SU-DHL-6 (cell line): ENCODE results near the gene DCTN1.

Source experiments
- CTCF ChIP-seq: fragments of 200-600 bp; sonication (generic); IDR thresholded peaks from one replicate; pipeline ENCODE4 v1.5.1; 2017; ENCODE audit warnings: antibody characterized with exemption, mild to moderate bottlenecking, low read length, moderate library complexity; ENCODE audit not compliant: insufficient read depth, poor library complexity, severe bottlenecking
- EZH2phosphoT487 ChIP-seq: fragments of 200-600 bp; sonication (generic), shearing (Covaris generic); conservative IDR thresholded peaks from 2 replicates; pipeline ENCODE4 v1.6.1; 2018; ENCODE audit warnings: mild to moderate bottlenecking, antibody characterized with exemption, low read length, moderate library complexity, mixed read lengths

- TF ChIP-seq CTCF (no peak), EZH2phosphoT487 (no peak)
These were observed 66.0 kb downstream of the DCTN1 start for GRCh38 chr2:74314107-74314506.
